GM12878 (cell line): Measurements from ENCODE around the gene DDX4. TPM values are rescaled to one million over a fixed set of nuclear protein-coding genes. Genes with fewer than 3 reads are reported as not detected.

ENCODE experiments used
- ATAC-seq: fragments of 200-7000 bp; cut with Tn5 transposase; 3 replicates; pipeline ENCODE4 v1.9.1; 2020; ENCODE audit warnings: mild to moderate bottlenecking, moderate library complexity
- BruUV-seq: library from RNA; stranded (reverse); fragments of 400-500 nt; replicated peaks from 2 replicates; lab custom pipeline; 2021; lab: Mats Ljungman, UMichigan
- CTCF ChIA-PET: fragments of 300-600 bp; sonication (Branson Sonifier 250); formaldehyde crosslinking; extraction: SDS; loops from one replicate; lab custom pipeline; 2021; ENCODE audit warnings: inconsistent platforms; lab: Yijun Ruan, JAX
- POLR2A ChIA-PET: fragments of 350-600 bp; formaldehyde crosslinking; extraction: SDS; loops from one replicate; lab custom pipeline; 2021; ENCODE audit warnings: inconsistent platforms; lab: Charles Lee
- RAD21 ChIA-PET: fragments of 300-600 bp; sonication (Branson Sonifier 250); formaldehyde crosslinking; loops from one replicate; lab custom pipeline; 2023; ENCODE audit warnings: antibody characterized with exemption; ENCODE audit not compliant: unreplicated experiment; lab: Charles Lee
- SMC1A ChIA-PET: fragments of 300-600 bp; sonication (Branson Sonifier 250); formaldehyde crosslinking; loops from one replicate; lab custom pipeline; 2023; ENCODE audit not compliant: unreplicated experiment, uncharacterized antibody; lab: Charles Lee
- DNase-seq: peaks from one replicate; pipeline ENCODE4 v3.0.0-alpha.2; 2011; ENCODE audit warnings: low read depth, low spot score
- FAIRE-seq: peaks from 3 replicates; lab custom pipeline; 2011; peaks lifted over from hg19 to GRCh38; lab: Jason Lieb, UNC
- H2AFZ ChIP-seq: 2 replicates; pipeline ENCODE4 v1.6.0; 2011; ENCODE audit warnings: low read depth, low read length, control low read depth; ENCODE audit not compliant: control insufficient read depth
- H3K27ac ChIP-seq: 2 replicates; pipeline ENCODE4 v1.5.1; 2011; ENCODE audit warnings: control low read depth; ENCODE audit not compliant: control insufficient read depth, insufficient read depth
- H3K27me3 ChIP-seq, 2 experiments: replicated peaks in 1 of 2; 2 replicates each; pipeline versions ENCODE4 v1.6.0 to v1.6.1; 2011; ENCODE audit warnings: low read length in 1 of 2; ENCODE audit not compliant: control insufficient read depth in 2 of 2, insufficient read depth in 2 of 2
- H3K36me3 ChIP-seq, 2 experiments: 2 replicates each; pipeline ENCODE4 v1.5.1; 2011; ENCODE audit warnings: low read length in 1 of 2; ENCODE audit not compliant: control insufficient read depth in 2 of 2, insufficient read depth in 2 of 2
- H3K4me1 ChIP-seq: 2 replicates; pipeline ENCODE4 v1.6.1; 2011; ENCODE audit warnings: mild to moderate bottlenecking, low read length, moderate library complexity, mixed read lengths; ENCODE audit not compliant: control insufficient read depth, insufficient read depth
- H3K4me2 ChIP-seq: 2 replicates; pipeline ENCODE4 v1.6.0; 2011; ENCODE audit warnings: control low read depth; ENCODE audit not compliant: control insufficient read depth, insufficient read depth
- H3K4me3 ChIP-seq: fragments of 200-600 bp; sonication (generic); 2 replicates; pipeline ENCODE4 v1.5.1; 2016
- H3K79me2 ChIP-seq: 2 replicates; pipeline ENCODE4 v1.6.0; 2011; ENCODE audit warnings: low read length; ENCODE audit not compliant: control insufficient read depth, insufficient read depth
- H3K9ac ChIP-seq: 2 replicates; pipeline ENCODE4 v1.8.0; 2011; ENCODE audit warnings: low read length, control low read depth, mixed read lengths; ENCODE audit not compliant: control insufficient read depth, insufficient read depth
- H3K9me3 ChIP-seq: replicated peaks from 3 replicates; pipeline ENCODE4 v1.5.1; 2011; ENCODE audit warnings: mild to moderate bottlenecking, low read length; ENCODE audit not compliant: control insufficient read depth, insufficient read depth
- H4K20me1 ChIP-seq: 2 replicates; pipeline ENCODE4 v1.6.0; 2011; ENCODE audit not compliant: control insufficient read depth, insufficient read depth
- CTCF ChIP-seq, 3 experiments: IDR thresholded peaks in 2 of 3; conservative IDR thresholded peaks in 1 of 3; 2 replicates each; pipeline ENCODE4 v1.5.1; 2011; ENCODE audit warnings: low read depth in 3 of 3, low read length in 3 of 3, mild to moderate bottlenecking in 3 of 3, control low read depth in 2 of 3, moderate library complexity in 2 of 3, inconsistent platforms in 1 of 3, mixed read lengths in 1 of 3; ENCODE audit not compliant: control insufficient read depth in 2 of 3, insufficient read depth in 1 of 3; ENCODE audit errors: extremely low read depth in 1 of 3
- IKZF1 ChIP-seq: fragments of 450-650 bp; conservative IDR thresholded peaks from 2 replicates; pipeline ENCODE4 v1.6.1; 2017; ENCODE audit warnings: antibody characterized with exemption, mild to moderate bottlenecking
- RUNX3 ChIP-seq: IDR thresholded peaks from 2 replicates; pipeline ENCODE4 v1.6.1; 2012; ENCODE audit warnings: low read length, inconsistent platforms
- SP1 ChIP-seq: IDR thresholded peaks from one replicate; pipeline ENCODE4 v1.6.1; 2011; ENCODE audit warnings: low read depth, low read length
- SRF ChIP-seq, 2 experiments: IDR thresholded peaks; 2 replicates each; pipeline ENCODE4 v1.6.1; 2011; ENCODE audit warnings: low read depth in 2 of 2, low read length in 2 of 2, mild to moderate bottlenecking in 1 of 2, moderate library complexity in 1 of 2
- in situ Hi-C: fragments of 300-500 bp; cut with MboI; formaldehyde crosslinking; loops from 9 replicates; pipeline ENCODE4 v1.14.3; 2018; ENCODE audit warnings: mixed read lengths
- intact Hi-C: fragments of 100-400 bp; cut with micrococcal nuclease; formaldehyde crosslinking; loops from one replicate; pipeline ENCODE4 v1.14.2; 2022; ENCODE audit not compliant: unreplicated experiment
- polyA plus RNA-seq, 11 experiments: library from polyadenylated mRNA; depleted of rRNA in 4 of 11; unstranded in 6 of 11; stranded (reverse) in 5 of 11; fragments of >200 nt; fragmentation: Nextera tagmentation in 4 of 11; fragmentation: Illumina TruSeq in 1 of 11; extraction: Ambion mirVana in 4 of 11; extraction: Trizol in 1 of 11; gene quantifications; 1 replicate in 1 of 11; 2 replicates in 10 of 11; pipeline versions ENCODE4 v1.2.1 to v1.2.3, GENCODE V29; 2011 to 2016; ENCODE audit warnings: inconsistent platforms in 2 of 11, missing spikeins in 2 of 11, low read depth in 1 of 11
- total RNA-seq, 4 experiments: library from RNA; depleted of rRNA in 3 of 4; stranded (reverse); fragments of >200 nt in 3 of 4; fragmentation: Illumina TruSeq in 1 of 4; extraction: Trizol in 1 of 4; gene quantifications; 2 replicates each; pipeline versions ENCODE4 v1.2.1 to v1.2.3, GENCODE V29; 2013 to 2021

Gene DDX4
- total and polyA plus RNA-seq, 10 of the 15 experiments (the other 5 are each of a cell fraction or from before 2014, with no cell fraction given), result 0.05 to 0.36 (median 0.09) TPM; not detected in 4

DNA sequence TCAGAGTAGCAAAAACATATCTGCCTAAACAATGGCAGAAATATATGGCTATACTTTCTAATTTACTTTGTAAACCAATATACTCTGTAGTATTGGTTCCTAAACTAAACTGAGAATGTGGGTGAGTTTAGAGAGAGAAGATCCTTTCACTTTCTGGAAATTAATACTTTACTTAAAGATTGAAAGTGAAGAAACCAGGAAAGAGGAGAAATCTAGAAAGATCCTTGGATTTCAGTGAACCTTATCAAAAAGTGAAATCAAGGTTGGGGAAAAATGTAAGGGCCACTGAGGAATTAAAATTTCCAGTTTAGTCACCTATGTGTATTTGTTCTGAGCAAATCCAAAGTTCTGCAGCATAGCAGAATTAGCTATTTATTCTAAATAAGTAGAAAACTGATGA lies 31.6 kb upstream of the DDX4 start (continued):
- TF ChIP-seq CTCF (IDR thresholded peaks at IDR 0.05 in 2 of 3, conservative IDR thresholded peaks at IDR 0.05 in 1 of 3; ENCODE audit: control insufficient read depth in 2 of 3, extremely low read depth in 1 of 3, insufficient read depth in 1 of 3, low read depth in 3 of 3, low read length in 3 of 3) (no peak), SP1 (no peak)

DNA sequence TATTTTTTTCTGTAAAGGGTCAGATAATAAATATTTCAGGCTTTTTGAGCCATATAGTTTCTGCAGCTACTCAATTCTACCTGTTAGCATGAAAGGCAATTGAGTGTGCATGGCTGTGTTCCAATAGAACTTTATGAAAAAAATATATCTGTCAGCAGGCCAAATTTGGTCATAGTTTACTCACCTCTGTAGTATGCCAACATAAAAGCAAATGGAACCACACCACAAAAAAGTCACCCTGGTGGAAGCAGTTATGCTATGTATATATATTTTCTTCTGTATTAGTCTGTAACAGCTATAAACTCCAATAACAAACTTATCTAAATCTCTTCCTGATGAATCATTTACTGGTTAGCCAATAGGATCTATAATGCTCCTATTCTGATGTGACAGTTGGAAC lies 29.1 kb upstream of the DDX4 start:
- 0 out of 4 replicates have a peak, but pooled peaks of 1 of the 2 experiments have one; percentile 52 for TF ChIP-seq SRF (IDR thresholded peaks at IDR 0.05; ENCODE audit: low read depth in 2 of 2, low read length in 2 of 2)
- TF ChIP-seq IKZF1, result no peak
- peak; percentile 21; the same call in 1 of the 2 replicates for TF ChIP-seq RUNX3
- CTCF ChIA-PET, result interaction anchor here (1.7 kb wide), 1 partner anchor 17 kb away, joined by 8 read pairs; no protein-coding TSS in a partner anchor
- no peaks in the 10 kb centered on the region for H4K20me1 ChIP-seq
- RAD21 ChIA-PET, result interaction anchor here (1.6 kb wide), 1 partner anchor 10 kb away, joined by 4 read pairs; no protein-coding TSS in a partner anchor
- H3K4me1 ChIP-seq, result peaks cover 4% of the 10 kb centered on the region; the same call in 1 of the 2 replicates
- no peak overlapping the region for H2AFZ ChIP-seq
- DNase-seq, result no peak
- H3K9me3 ChIP-seq, result no peaks in the 10 kb centered on the region
- H3K27me3 ChIP-seq, result no peaks in the 10 kb centered on the region
- intact Hi-C loops (loop anchor here (5.0 kb wide), 1 partner anchor 194 kb away; no protein-coding TSS in a partner anchor), in situ Hi-C loops (no loop called here)
- no peak overlapping the region for H3K9ac ChIP-seq
- no peak overlapping the region for H3K4me2 ChIP-seq
- SMC1A ChIA-PET, result interaction anchor here (0.6 to 1.7 kb wide), 3 partner anchors 17 to 492 kb away, joined by 3 to 4 read pairs (median 3); no protein-coding TSS in a partner anchor
- peaks cover 6% of the 10 kb centered on the region for H3K79me2 ChIP-seq
- H3K27ac ChIP-seq, result no peak overlapping the region
- POLR2A ChIA-PET, result no interaction called here
- TSS peak; percentile 56 for BruUV-seq
- H3K36me3 ChIP-seq, result no peaks in the 10 kb centered on the region; a peak in 1 of 4 replicates
- H3K4me3 ChIP-seq, result no peak overlapping the region
- no peak for FAIRE-seq
- ATAC-seq, result peak; percentile 4; the same call in 1 of the 3 replicates
